ENCODE measurements around the gene CTNNA3. TPM values are rescaled to one million over a fixed set of nuclear protein-coding genes. Genes with fewer than 3 reads are reported as not detected.

CTNNA3 gene
- total RNA-seq, 1 experiment from 2014 or later, result 0.32 TPM

DNA sequence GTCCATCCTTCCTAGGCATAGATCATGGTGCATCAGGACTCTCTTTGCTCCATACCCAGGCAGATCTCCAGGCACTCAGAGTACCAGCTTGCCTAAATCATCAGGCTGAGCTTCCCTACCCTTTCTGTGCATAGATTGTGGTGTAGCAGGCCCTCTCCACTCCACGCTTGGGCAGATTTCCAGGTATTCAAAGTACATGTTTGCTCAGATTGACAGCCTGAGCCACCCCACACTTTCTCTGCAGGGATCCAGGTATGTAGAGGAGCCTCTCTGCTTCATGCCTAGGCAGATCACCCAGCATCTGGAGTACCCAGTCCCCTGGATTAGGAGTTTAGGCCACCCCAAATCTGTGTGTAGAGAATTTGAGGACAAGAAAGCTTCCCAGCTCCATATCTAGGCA, 1727.6 kb downstream of the CTNNA3 start (continued):
- no peak for TF ChIP-seq ZBTB33 (IDR thresholded peaks at IDR 0.05; ENCODE audit: extremely low read depth, insufficient replicate concordance, low read length)
- TF ChIP-seq JUND (IDR thresholded peaks at IDR 0.05), result no peak
- TF ChIP-seq CBX3 (IDR thresholded peaks at IDR 0.05; ENCODE audit: low read depth), result no peak
- no peak for TF ChIP-seq ATF3 (IDR thresholded peaks at IDR 0.05)
- TF ChIP-seq EZH2phosphoT487 (IDR thresholded peaks at IDR 0.05; ENCODE audit: borderline replicate concordance), result no peak

- POLR2A ChIA-PET, result no interaction called here
- Histone ChIP-seq H3K9me3 (ENCODE audit: control insufficient read depth in 1 of 2, insufficient read depth in 1 of 2, low read depth in 1 of 2, low read length in 2 of 2) (no peaks in the 10 kb centered on the region), H3K4me3 (replicated peaks in 1 of 2; ENCODE audit: low read depth in 1 of 2, low read length in 2 of 2) (no peak overlapping the region), H3K36me3 (ENCODE audit: control insufficient read depth in 1 of 2, insufficient read depth in 2 of 2, low read length in 2 of 2) (no peaks in the 10 kb centered on the region), H3K27ac (ENCODE audit: low read depth, low read length) (no peak overlapping the region), H3K9me2 (ENCODE audit: insufficient read depth) (no peaks in the 10 kb centered on the region), H3K79me2 (ENCODE audit: insufficient read depth, low read length) (no peaks in the 10 kb centered on the region), H3K27me3 (ENCODE audit: insufficient read depth, low read length) (no peaks in the 10 kb centered on the region), H3K4me2 (ENCODE audit: low read length) (no peak overlapping the region), H4K20me1 (ENCODE audit: insufficient read depth) (no peaks in the 10 kb centered on the region), H3K9ac (ENCODE audit: low read length) (no peak overlapping the region), H3K4me1 (ENCODE audit: control insufficient read depth in 1 of 2, insufficient read depth in 2 of 2, low read length in 2 of 2) (no peaks in the 10 kb centered on the region), H2AFZ (ENCODE audit: low read depth, low read length, poor library complexity, severe bottlenecking) (no peak overlapping the region)
- TF ChIP-seq ZNF274 (IDR thresholded peaks at IDR 0.05; ENCODE audit: low read depth, low read length) (no peak), EZH2 (IDR thresholded peaks at IDR 0.05) (no peak)
- ATAC-seq (no peak), DNase-seq (ENCODE audit: low read depth, low spot score) (no peak)
- intact Hi-C loops (cut with micrococcal nuclease), result no loop called here
- CTCF ChIA-PET, result no interaction called here
- no TSS peak for BruUV-seq (replicated peaks)
- RAD21 ChIA-PET (ENCODE audit: low non-redundant PET in 1 of 2, low total read pairs in 2 of 2, uncharacterized antibody in 2 of 2, unreplicated experiment in 2 of 2), result no interaction called here
Observed at GRCh38 chr10:65964205-65964604, 1731.8 kb downstream of the CTNNA3 start.
